SK-N-SH (cell line): ENCODE results near the gene DPY19L1.

ENCODE experiments used
- CTCF ChIP-seq: fragments of 200-600 bp; sonication (generic); IDR thresholded peaks from 2 replicates; pipeline ENCODE4 v1.6.1; 2017; ENCODE audit warnings: antibody characterized with exemption, mild to moderate bottlenecking, moderate library complexity
- FOXM1 ChIP-seq: IDR thresholded peaks from 2 replicates; pipeline ENCODE4 v1.4.0; 2012; ENCODE audit warnings: low read depth, mild to moderate bottlenecking
- NFIC ChIP-seq: IDR thresholded peaks from 2 replicates; pipeline ENCODE4 v1.4.0; 2012; ENCODE audit warnings: borderline replicate concordance
- NRF1 ChIP-seq: IDR thresholded peaks from 2 replicates; pipeline ENCODE4 v1.6.1; 2012; ENCODE audit warnings: low read depth, mild to moderate bottlenecking, low read length
- POLR2AphosphoS5 ChIP-seq: IDR thresholded peaks from 2 replicates; pipeline ENCODE4 v1.6.1; 2012; ENCODE audit warnings: low read depth, low read length
- RAD21 ChIP-seq: IDR thresholded peaks from 2 replicates; pipeline ENCODE4 v1.6.1; 2012; ENCODE audit warnings: mild to moderate bottlenecking, low read length
- RCOR1 ChIP-seq: fragments of 150-350 bp; IDR thresholded peaks from 2 replicates; pipeline ENCODE4 v1.6.1; 2017; ENCODE audit warnings: antibody characterized with exemption, low read length
- REST ChIP-seq: IDR thresholded peaks from 2 replicates; pipeline ENCODE4 v1.6.1; 2012; ENCODE audit warnings: mild to moderate bottlenecking, low read depth, low read length, moderate library complexity
- TAF1 ChIP-seq: IDR thresholded peaks from 2 replicates; pipeline ENCODE4 v1.6.1; 2012; ENCODE audit warnings: low read depth, mild to moderate bottlenecking, low read length, moderate library complexity, borderline replicate concordance
- ZBTB33 ChIP-seq: IDR thresholded peaks from 2 replicates; pipeline ENCODE4 v1.4.0; 2012; ENCODE audit warnings: low read depth, borderline replicate concordance

GRCh38 chr7:35024298-35024697, 13.0 kb downstream of the DPY19L1 start:
- TF ChIP-seq NFIC (no peak), RAD21 (no peak), POLR2AphosphoS5 (no peak), ZBTB33 (no peak), CTCF (no peak), NRF1 (no peak), RCOR1 (no peak), FOXM1 (no peak), TAF1 (no peak), REST (no peak)
